Endothelial cell of umbilical vein (primary cell): ENCODE measurements around the gene ABCC2.

ENCODE experiments used
- EZH2 ChIP-seq: IDR thresholded peaks from 2 replicates; pipeline ENCODE4 v1.6.1; 2012; ENCODE audit warnings: borderline replicate concordance, low read depth, mild to moderate bottlenecking, moderate library complexity, low read length, inconsistent platforms; ENCODE audit not compliant: severe bottlenecking
- MYC ChIP-seq: IDR thresholded peaks from one replicate; pipeline ENCODE4 v1.6.1; 2011; ENCODE audit warnings: mild to moderate bottlenecking, low read depth, low read length
- POLR2A ChIP-seq: IDR thresholded peaks from 2 replicates; pipeline ENCODE4 v1.6.1; 2012; ENCODE audit warnings: low read depth, mild to moderate bottlenecking, control low read depth, low read length
- TF ChIP-seq, protein P1 (sequence below), 2 donors: IDR thresholded peaks; 1 replicate in 1 of 2; 2 replicates in 1 of 2; pipeline ENCODE4 v1.5.1; 2011; ENCODE audit warnings: low read length in 2 of 2, mild to moderate bottlenecking in 2 of 2, moderate library complexity in 2 of 2, control low read depth in 1 of 2, inconsistent platforms in 1 of 2, low read depth in 1 of 2; ENCODE audit not compliant: insufficient read depth in 1 of 2; ENCODE audit errors: extremely low read depth in 1 of 2

DNA sequence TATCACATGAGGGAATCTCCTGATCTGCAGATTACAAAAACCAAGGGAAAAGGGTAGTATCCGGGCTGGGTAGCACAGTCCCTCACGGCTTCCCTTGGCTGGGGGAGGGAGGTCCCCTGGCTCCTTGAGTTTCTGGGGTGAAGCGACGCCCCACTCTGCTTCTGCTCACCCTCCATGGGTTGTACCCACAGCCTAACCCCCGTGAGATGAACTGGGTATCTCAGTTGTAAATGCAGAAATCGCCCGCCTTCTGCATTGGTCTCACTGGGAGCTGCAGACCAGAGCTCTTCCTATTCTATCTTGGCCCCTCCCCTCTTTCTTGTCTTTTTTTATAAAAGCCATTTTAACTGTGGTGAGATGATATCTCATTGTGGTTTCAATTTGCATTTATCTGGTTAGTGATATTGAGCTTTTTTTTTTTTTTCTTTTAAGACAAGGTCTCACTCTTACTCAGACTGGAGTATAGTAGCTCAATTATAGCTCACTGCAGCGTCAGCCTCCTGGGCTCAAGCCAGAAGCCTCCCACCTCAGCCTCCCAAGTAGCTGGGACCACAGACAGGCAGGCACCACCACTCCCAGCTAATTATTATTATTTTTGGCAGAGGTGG lies 87.8 kb downstream of the ABCC2 start:
- TF ChIP-seq, protein P1, sequence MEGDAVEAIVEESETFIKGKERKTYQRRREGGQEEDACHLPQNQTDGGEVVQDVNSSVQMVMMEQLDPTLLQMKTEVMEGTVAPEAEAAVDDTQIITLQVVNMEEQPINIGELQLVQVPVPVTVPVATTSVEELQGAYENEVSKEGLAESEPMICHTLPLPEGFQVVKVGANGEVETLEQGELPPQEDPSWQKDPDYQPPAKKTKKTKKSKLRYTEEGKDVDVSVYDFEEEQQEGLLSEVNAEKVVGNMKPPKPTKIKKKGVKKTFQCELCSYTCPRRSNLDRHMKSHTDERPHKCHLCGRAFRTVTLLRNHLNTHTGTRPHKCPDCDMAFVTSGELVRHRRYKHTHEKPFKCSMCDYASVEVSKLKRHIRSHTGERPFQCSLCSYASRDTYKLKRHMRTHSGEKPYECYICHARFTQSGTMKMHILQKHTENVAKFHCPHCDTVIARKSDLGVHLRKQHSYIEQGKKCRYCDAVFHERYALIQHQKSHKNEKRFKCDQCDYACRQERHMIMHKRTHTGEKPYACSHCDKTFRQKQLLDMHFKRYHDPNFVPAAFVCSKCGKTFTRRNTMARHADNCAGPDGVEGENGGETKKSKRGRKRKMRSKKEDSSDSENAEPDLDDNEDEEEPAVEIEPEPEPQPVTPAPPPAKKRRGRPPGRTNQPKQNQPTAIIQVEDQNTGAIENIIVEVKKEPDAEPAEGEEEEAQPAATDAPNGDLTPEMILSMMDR (IDR thresholded peaks at IDR 0.05; ENCODE audit: extremely low read depth in 1 of 2, insufficient read depth in 1 of 2, low read depth in 1 of 2, low read length in 2 of 2): no peak
- TF ChIP-seq POLR2A (peak; percentile 25), EZH2 (no peak), MYC (no peak)
